Endothelial cell of umbilical vein (primary cell): ENCODE results near the gene VPS26C. TPM values are rescaled to one million over a fixed set of nuclear protein-coding genes. Genes with fewer than 3 reads are reported as not detected.

Experiments used
- BruUV-seq: library from RNA; stranded (reverse); fragments of 400-500 nt; replicated peaks from 2 replicates; lab custom pipeline; 2021; lab: Mats Ljungman, UMichigan
- CTCF ChIA-PET: fragments of 300-600, 350-600 bp; sonication (Branson Sonifier 250); formaldehyde crosslinking; loops from one replicate; lab custom pipeline; 2021; ENCODE audit warnings: antibody characterized with exemption, inconsistent platforms; lab: Charles Lee
- POLR2A ChIA-PET: fragments of 300-600, 350-600 bp; sonication (Branson Sonifier 250); formaldehyde crosslinking; loops from one replicate; lab custom pipeline; 2021; ENCODE audit warnings: antibody characterized with exemption, inconsistent platforms; lab: Charles Lee
- DNase-seq: peaks from one replicate; pipeline ENCODE4 v3.0.0-alpha.2; 2011; ENCODE audit warnings: low read depth, low spot score
- FAIRE-seq: peaks from 2 replicates; lab custom pipeline; 2011; peaks lifted over from hg19 to GRCh38; lab: Jason Lieb, UNC
- H2AFZ ChIP-seq: 2 replicates; pipeline ENCODE4 v1.6.0; 2012; ENCODE audit warnings: low read depth, low read length, control low read depth, inconsistent platforms
- H3K27ac ChIP-seq: 2 replicates; pipeline ENCODE4 v1.5.1; 2011; ENCODE audit warnings: low read depth, mild to moderate bottlenecking, control low read depth, low read length, moderate library complexity; ENCODE audit not compliant: insufficient read depth
- H3K27me3 ChIP-seq, 2 experiments: 2 replicates each; pipeline versions ENCODE4 v1.6.0 to v1.6.1; 2011; ENCODE audit warnings: low read length in 2 of 2, mixed read lengths in 1 of 2; ENCODE audit not compliant: control insufficient read depth in 2 of 2, insufficient read depth in 2 of 2
- H3K36me3 ChIP-seq, 2 experiments: 2 replicates in 1 of 2; 3 replicates in 1 of 2; pipeline ENCODE4 v1.5.1; 2011; ENCODE audit warnings: low read length in 2 of 2, mild to moderate bottlenecking in 1 of 2, moderate library complexity in 1 of 2; ENCODE audit not compliant: control insufficient read depth in 2 of 2, insufficient read depth in 2 of 2; ENCODE audit errors: extremely low read depth in 1 of 2
- H3K4me1 ChIP-seq: 3 replicates; pipeline ENCODE4 v1.5.1; 2011; ENCODE audit warnings: mild to moderate bottlenecking, low read length; ENCODE audit not compliant: control insufficient read depth, insufficient read depth; ENCODE audit errors: extremely low read depth
- H3K4me2 ChIP-seq: 2 replicates; pipeline ENCODE4 v1.6.1; 2011; ENCODE audit warnings: low read length, control low read depth, mixed read lengths; ENCODE audit not compliant: insufficient read depth
- H3K4me3 ChIP-seq, 3 experiments: fragments of 200-600 bp in 1 of 3; sonication (generic), shearing (Covaris generic) in 1 of 3; replicated peaks in 1 of 3; 2 replicates each; pipeline ENCODE4 v1.5.1; 2011 to 2016; ENCODE audit warnings: control low read depth in 3 of 3, low read length in 3 of 3, mild to moderate bottlenecking in 2 of 3, inconsistent platforms in 1 of 3, low read depth in 1 of 3, moderate library complexity in 1 of 3; ENCODE audit not compliant: insufficient read depth in 1 of 3
- H3K79me2 ChIP-seq: 2 replicates; pipeline ENCODE4 v1.6.0; 2012; ENCODE audit warnings: low read length, inconsistent platforms; ENCODE audit not compliant: control insufficient read depth, insufficient read depth
- H3K9ac ChIP-seq: replicated peaks from 2 replicates; pipeline ENCODE3; 2011; ENCODE audit warnings: low read length, control low read depth; ENCODE audit not compliant: insufficient read depth; ENCODE audit errors: extremely low read depth
- H3K9me1 ChIP-seq: replicated peaks from 3 replicates; pipeline ENCODE4 v1.6.0; 2011; ENCODE audit warnings: mild to moderate bottlenecking, low read length; ENCODE audit not compliant: control insufficient read depth, insufficient read depth; ENCODE audit errors: extremely low read depth
- H3K9me3 ChIP-seq: replicated peaks from 2 replicates; pipeline ENCODE4 v1.5.1; 2012; ENCODE audit warnings: low read length, inconsistent platforms; ENCODE audit not compliant: control insufficient read depth, insufficient read depth
- H4K20me1 ChIP-seq: replicated peaks from 2 replicates; pipeline ENCODE3; 2011; ENCODE audit warnings: mild to moderate bottlenecking, low read length; ENCODE audit not compliant: control insufficient read depth, insufficient read depth; ENCODE audit errors: extremely low read depth
- CTCF ChIP-seq, 2 donors: IDR thresholded peaks; 1 replicate in 1 of 2; 2 replicates in 1 of 2; pipeline ENCODE4 v1.5.1; 2011; ENCODE audit warnings: low read length in 2 of 2, mild to moderate bottlenecking in 2 of 2, moderate library complexity in 2 of 2, control low read depth in 1 of 2, inconsistent platforms in 1 of 2, low read depth in 1 of 2; ENCODE audit not compliant: insufficient read depth in 1 of 2; ENCODE audit errors: extremely low read depth in 1 of 2
- EZH2 ChIP-seq: IDR thresholded peaks from 2 replicates; pipeline ENCODE4 v1.6.1; 2012; ENCODE audit warnings: borderline replicate concordance, low read depth, mild to moderate bottlenecking, moderate library complexity, low read length, inconsistent platforms; ENCODE audit not compliant: severe bottlenecking
- FOS ChIP-seq: IDR thresholded peaks from 2 replicates; pipeline ENCODE4 v1.6.1; 2011; ENCODE audit warnings: mild to moderate bottlenecking, low read length, moderate library complexity, borderline replicate concordance; ENCODE audit not compliant: insufficient read depth
- GATA2 ChIP-seq: IDR thresholded peaks from 2 replicates; pipeline ENCODE4 v1.7.0; 2011; ENCODE audit warnings: low read depth, mild to moderate bottlenecking, moderate library complexity, mixed read lengths, low read length; ENCODE audit not compliant: insufficient read length, insufficient read depth
- JUN ChIP-seq: IDR thresholded peaks from 2 replicates; pipeline ENCODE4 v1.6.1; 2011; ENCODE audit warnings: borderline replicate concordance, low read depth; ENCODE audit not compliant: insufficient read length, insufficient read depth
- MAX ChIP-seq: IDR thresholded peaks from 2 replicates; pipeline ENCODE4 v1.6.1; 2011; ENCODE audit not compliant: insufficient read depth, insufficient read length
- MYC ChIP-seq: IDR thresholded peaks from one replicate; pipeline ENCODE4 v1.6.1; 2011; ENCODE audit warnings: mild to moderate bottlenecking, low read depth, low read length
- POLR2A ChIP-seq: IDR thresholded peaks from 2 replicates; pipeline ENCODE4 v1.6.1; 2012; ENCODE audit warnings: low read depth, mild to moderate bottlenecking, control low read depth, low read length
- POLR2AphosphoS5 ChIP-seq: IDR thresholded peaks from 2 replicates; pipeline ENCODE4 v1.6.1; 2012; ENCODE audit warnings: low read depth, mild to moderate bottlenecking, control low read depth, low read length, moderate library complexity; ENCODE audit not compliant: insufficient read depth
- dilution Hi-C: fragments of 300-500 bp; cut with MboI; formaldehyde crosslinking; loops from one replicate; pipeline ENCODE4 v1.15.0; 2019; ENCODE audit warnings: low sequenced_read_pairs; ENCODE audit not compliant: extremely low pct_ligation_motif_present
- intact Hi-C: fragments of 100-400 bp; cut with micrococcal nuclease; formaldehyde crosslinking; loops from one replicate; pipeline ENCODE4 v1.10.0; 2022
- polyA plus RNA-seq, 4 experiments: library from polyadenylated mRNA; depleted of rRNA in 3 of 4; stranded (reverse) in 3 of 4; unstranded in 1 of 4; fragments of >200 nt; gene quantifications; 2 replicates each; pipeline versions ENCODE4 v1.2.1 to v1.2.3, GENCODE V29; 2011 to 2012; ENCODE audit warnings: missing spikeins in 1 of 4
- total RNA-seq: library from RNA; stranded (reverse); gene quantifications from 2 replicates; pipeline ENCODE4 v1.2.3, GENCODE V29; 2021

The VPS26C gene
- total and polyA plus RNA-seq, 2 donors (not counting 3 experiments of a cell fraction or from before 2014, with no cell fraction given), result 35.2 to 53.7 TPM

GRCh38 chr21:37195059-37195458 is 72.1 kb downstream of the VPS26C start:
- ChIA-PET CTCF (no interaction called here), POLR2A (no interaction called here)
- TF ChIP-seq GATA2 (no peak), MYC (no peak), JUN (no peak), CTCF (IDR thresholded peaks at IDR 0.05; ENCODE audit: extremely low read depth in 1 of 2, insufficient read depth in 1 of 2, low read depth in 1 of 2, low read length in 2 of 2) (no peak), POLR2A (no peak), FOS (no peak), MAX (no peak), EZH2 (no peak), POLR2AphosphoS5 (no peak)
- Histone ChIP-seq H3K36me3 (peaks cover 13 to 14% of the 10 kb centered on the region in 2 experiments), H3K79me2 (no peaks in the 10 kb centered on the region), H3K9me3 (no peaks in the 10 kb centered on the region), H3K27me3 (no peaks in the 10 kb centered on the region), H2AFZ (no peak overlapping the region), H3K4me1 (no peaks in the 10 kb centered on the region), H3K4me2 (no peak overlapping the region), H4K20me1 (no peaks in the 10 kb centered on the region), H3K27ac (no peak overlapping the region), H3K9ac (no peak overlapping the region), H3K4me3 (no peak overlapping the region), H3K9me1 (no peaks in the 10 kb centered on the region)
- no peak for FAIRE-seq
- intact Hi-C loops (no loop called here), dilution Hi-C loops (no loop called here)
- DNase-seq, result no peak
- no TSS peak for BruUV-seq
